Measurements from ENCODE around the gene KIF2C. TPM values are rescaled to one million over a fixed set of nuclear protein-coding genes. Genes with fewer than 3 reads are reported as not detected.

The KIF2C gene
- total RNA-seq, 5 donors from 2014 or later (not counting 1 experiment from before 2014, with no cell fraction given): 0.68 to 1.6 (median 1.1) TPM

GRCh38 chr1:44775078-44775929, 35.7 kb downstream of the KIF2C start, which contains the start of gene RPS8:
Gene RPS8 (plus strand): TSS chr1:44775540. CDS start chr1:44775597, 57 bp downstream.
- H3K27me3 ChIP-seq (replicated peaks in 1 of 2; ENCODE audit: control insufficient read depth in 2 of 2, extremely low read depth in 1 of 2, insufficient read depth in 2 of 2, low read length in 1 of 2): no peaks in the 10 kb centered on the region
- H3K9me3 Mint-ChIP-seq: no peaks in the 10 kb centered on the region
- H3K36me3 Mint-ChIP-seq: peaks cover 22% of the 10 kb centered on the region
- H3K27ac ChIP-seq (ENCODE audit: low read length): peak within 1 kb of the TSS; percentile 81
- peaks cover 14 to 30% of the 10 kb centered on the region in 2 experiments for H3K4me1 ChIP-seq (ENCODE audit: control insufficient read depth in 1 of 2, extremely low read depth in 1 of 2, insufficient read depth in 2 of 2, low read length in 2 of 2)
- ATAC-seq (replicated peaks in 1 of 4) (peak; percentile 80 to 86 (median 84)), DNase-seq (peak; percentile 78 to 95 (median 86))
- peak within 1 kb of the TSS; percentile 92 to 94 (median 93) for H3K4me3 Mint-ChIP-seq
- CTCF ChIA-PET: interaction anchor here (0.6 to 2.5 kb wide), 13 partner anchors 10 to 565 kb away, joined by 3 to 37 read pairs (median 4); partner anchors contain the start of genes HECTD3 (in 1 of the 2), MUTYH (in 1 of the 2), PLK3 (in 1 of the 2) and RNU5D-1 (in 1 of the 2)
- POLR2A ChIA-PET: interaction anchor here (0.6 to 2.0 kb wide), 10 partner anchors 9 to 714 kb away, joined by 3 to 14 read pairs (median 4); partner anchors contain the start of genes BTBD19 (in 1 of the 2), PLK3 (in 1 of the 2), RNU5D-1 (in 1 of the 2) and UROD (in 1 of the 2)
- H3K27ac Mint-ChIP-seq: peak within 1 kb of the TSS; percentile 94 to 95
- peaks cover 6 to 29% of the 10 kb centered on the region in 2 donors for H3K36me3 ChIP-seq (ENCODE audit: control insufficient read depth in 2 of 2, extremely low read depth in 1 of 2, insufficient read depth in 1 of 2, low read length in 1 of 2)
- peak within 1 kb of the TSS; percentile 65 to 88 for H3K4me3 ChIP-seq (ENCODE audit: control insufficient read depth in 1 of 2, extremely low read depth in 1 of 2, low read length in 1 of 2)
- no peaks in the 10 kb centered on the region for H3K9me3 ChIP-seq
- peaks cover 33 to 39% (median 37%) of the 10 kb centered on the region in 3 donors for H3K4me1 Mint-ChIP-seq
- WGBS (ENCODE audit: insufficient coverage): under 1% methylated on average over 64 of the region's 65 CpGs
- no peaks in the 10 kb centered on the region for H3K27me3 Mint-ChIP-seq

DNA sequence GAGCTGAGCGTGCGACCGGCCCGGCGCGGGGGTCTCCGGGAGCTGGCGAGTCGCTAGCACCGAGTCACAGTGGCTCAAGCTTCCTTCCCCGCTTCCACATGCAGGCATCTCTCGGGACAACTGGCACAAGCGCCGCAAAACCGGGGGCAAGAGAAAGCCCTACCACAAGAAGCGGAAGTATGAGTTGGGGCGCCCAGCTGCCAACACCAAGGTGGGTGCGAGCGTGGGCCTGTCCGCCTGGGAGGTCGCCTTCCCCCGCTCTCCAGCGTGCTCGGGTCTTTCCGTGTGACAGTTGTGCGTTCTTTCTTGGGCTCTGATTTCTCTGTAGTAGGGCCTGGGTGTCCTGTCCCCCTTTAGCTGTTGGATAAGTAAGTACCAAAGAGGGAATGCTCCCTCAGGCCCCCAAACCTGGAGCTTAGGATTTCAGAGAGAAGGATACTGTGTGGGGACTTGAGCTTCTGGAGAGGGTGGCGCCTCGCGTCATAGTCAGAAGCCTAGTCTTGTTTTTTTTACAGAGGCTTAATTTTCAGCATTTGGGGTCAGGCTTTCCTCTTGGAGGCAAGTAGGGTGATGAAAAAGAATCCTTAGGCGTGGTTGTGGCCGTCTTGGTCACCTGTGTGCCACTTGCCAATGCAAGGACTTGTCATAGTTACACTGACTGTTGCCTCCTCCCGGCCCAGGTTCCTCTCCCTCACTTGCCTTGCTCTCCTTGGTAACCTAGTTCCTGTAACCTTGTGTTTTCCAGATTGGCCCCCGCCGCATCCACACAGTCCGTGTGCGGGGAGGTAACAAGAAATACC, 36.5 kb downstream of the KIF2C start:
- Mint-ChIP-seq H3K27ac (peak overlapping the region; percentile 93 to 94), H3K4me1 (peaks cover 33 to 39% (median 37%) of the 10 kb centered on the region in 3 donors), H3K27me3 (no peaks in the 10 kb centered on the region), H3K4me3 (peak overlapping the region; percentile 92 to 94 (median 93)), H3K9me3 (no peaks in the 10 kb centered on the region), H3K36me3 (peaks cover 29% of the 10 kb centered on the region)
- Histone ChIP-seq H3K27ac (ENCODE audit: low read length) (peak overlapping the region; percentile 81), H3K4me3 (ENCODE audit: control insufficient read depth in 1 of 2, extremely low read depth in 1 of 2, low read length in 1 of 2) (peak overlapping the region; percentile 65 to 88), H3K9me3 (no peaks in the 10 kb centered on the region), H3K4me1 (ENCODE audit: control insufficient read depth in 1 of 2, extremely low read depth in 1 of 2, insufficient read depth in 2 of 2, low read length in 2 of 2) (peaks cover 14 to 30% of the 10 kb centered on the region in 2 experiments), H3K27me3 (replicated peaks in 1 of 2; ENCODE audit: control insufficient read depth in 2 of 2, extremely low read depth in 1 of 2, insufficient read depth in 2 of 2, low read length in 1 of 2) (no peaks in the 10 kb centered on the region), H3K36me3 (ENCODE audit: control insufficient read depth in 2 of 2, extremely low read depth in 1 of 2, insufficient read depth in 1 of 2, low read length in 1 of 2) (peaks cover 8 to 36% of the 10 kb centered on the region in 2 donors)
- ChIA-PET POLR2A (interaction anchor here (0.6 to 2.0 kb wide), 8 partner anchors 8 to 236 kb away, joined by 3 to 14 read pairs (median 3); partner anchors contain the start of genes BTBD19 (in 1 of the 2), PLK3 (in 1 of the 2), RNU5D-1 (in 1 of the 2) and UROD (in 1 of the 2)), CTCF (interaction anchor here (0.6 to 2.5 kb wide), 11 partner anchors 9 to 564 kb away, joined by 3 to 37 read pairs (median 4); partner anchors contain the start of genes HECTD3 (in 1 of the 2), MUTYH (in 1 of the 2), RNU5D-1 (in 1 of the 2) and TOE1 (in 1 of the 2))
- ATAC-seq (replicated peaks in 1 of 4) (peak; percentile 31 to 43 (median 37)), DNase-seq (peak in 16 of 35 experiments; percentile 31 to 61 (median 42))
- 2% methylated on average over 29 of the region's 36 CpGs for WGBS (ENCODE audit: insufficient coverage)

DNA sequence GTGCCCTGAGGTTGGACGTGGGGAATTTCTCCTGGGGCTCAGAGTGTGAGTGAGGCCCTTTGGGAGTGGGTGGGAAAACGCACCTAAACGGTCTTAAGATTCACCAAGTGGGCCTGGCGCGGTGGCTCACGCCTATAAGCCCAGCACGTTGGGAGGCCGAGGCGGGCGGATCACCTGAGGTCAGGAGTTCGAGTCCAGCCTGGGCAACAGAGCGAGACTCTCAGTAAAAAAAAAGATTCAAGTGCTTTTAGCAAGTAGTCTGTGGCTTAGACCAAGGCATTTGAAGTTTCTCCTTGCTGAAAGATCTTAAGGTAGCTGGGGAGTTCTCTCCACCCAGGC, 37.1 kb downstream of the KIF2C start:
- Histone ChIP-seq H3K27ac (ENCODE audit: low read length) (peak overlapping the region; percentile 81), H3K4me1 (ENCODE audit: control insufficient read depth in 1 of 2, extremely low read depth in 1 of 2, insufficient read depth in 2 of 2, low read length in 2 of 2) (peaks cover 14 to 30% of the 10 kb centered on the region in 2 experiments), H3K36me3 (ENCODE audit: control insufficient read depth in 2 of 2, extremely low read depth in 1 of 2, insufficient read depth in 1 of 2, low read length in 1 of 2) (peaks cover 9 to 42% of the 10 kb centered on the region in 2 donors), H3K27me3 (replicated peaks in 1 of 2; ENCODE audit: control insufficient read depth in 2 of 2, extremely low read depth in 1 of 2, insufficient read depth in 2 of 2, low read length in 1 of 2) (no peaks in the 10 kb centered on the region), H3K9me3 (no peaks in the 10 kb centered on the region), H3K4me3 (ENCODE audit: control insufficient read depth in 1 of 2, extremely low read depth in 1 of 2, low read length in 1 of 2) (peak overlapping the region; percentile 65 to 88)
- ChIA-PET POLR2A (interaction anchor here in 1 of 2 donors (0.6 to 0.7 kb wide), 2 partner anchors 23 to 531 kb away, joined by 3 read pairs; no protein-coding TSS in a partner anchor), CTCF (interaction anchor here (0.8 to 2.5 kb wide), 5 partner anchors 10 to 564 kb away, joined by 3 to 37 read pairs (median 3); partner anchors contain the start of genes MUTYH (in 1 of the 2), RNU5D-1 (in 1 of the 2) and TOE1 (in 1 of the 2))
- Mint-ChIP-seq H3K4me1 (peaks cover 33 to 39% (median 37%) of the 10 kb centered on the region in 3 donors), H3K4me3 (peak overlapping the region; percentile 92 to 94 (median 93)), H3K27ac (peak overlapping the region; percentile 93 to 94), H3K9me3 (no peaks in the 10 kb centered on the region), H3K27me3 (no peaks in the 10 kb centered on the region), H3K36me3 (peaks cover 35% of the 10 kb centered on the region)
- DNase-seq: no peak
- no peak for ATAC-seq (replicated peaks in 1 of 4)
- 8% methylated on average over 7 of the region's 12 CpGs for WGBS (ENCODE audit: insufficient coverage)

DNA sequence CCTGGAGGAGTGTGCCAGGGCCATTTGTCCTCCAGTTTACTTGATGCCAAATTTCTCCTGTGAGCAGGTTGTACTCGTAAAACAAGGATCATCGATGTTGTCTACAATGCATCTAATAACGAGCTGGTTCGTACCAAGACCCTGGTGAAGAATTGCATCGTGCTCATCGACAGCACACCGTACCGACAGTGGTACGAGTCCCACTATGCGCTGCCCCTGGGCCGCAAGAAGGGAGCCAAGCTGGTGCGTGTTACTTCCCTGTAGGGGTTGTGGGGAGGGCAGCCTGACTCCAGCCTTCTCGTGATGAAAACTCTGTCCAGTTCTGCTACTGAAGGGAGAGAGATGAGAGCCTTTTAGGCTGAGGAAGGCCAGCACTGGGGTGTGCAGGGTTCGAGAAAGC, 37.9 kb downstream of the KIF2C start:
- ChIA-PET CTCF (interaction anchor here in 1 of 2 donors (0.5 to 0.6 kb wide), 2 partner anchors 10 to 45 kb away, joined by 3 to 8 read pairs; no protein-coding TSS in a partner anchor), POLR2A (interaction anchor here in 1 of 2 donors (0.6 kb wide), 1 partner anchor 39 kb away, joined by 3 read pairs; no protein-coding TSS in a partner anchor)
- no peak for DNase-seq
- Mint-ChIP-seq H3K4me3 (peak overlapping the region; percentile 92 to 94 (median 93)), H3K36me3 (peaks cover 35% of the 10 kb centered on the region), H3K27ac (peak overlapping the region; percentile 93 to 94), H3K4me1 (peaks cover 33 to 40% (median 37%) of the 10 kb centered on the region in 3 donors), H3K27me3 (no peaks in the 10 kb centered on the region), H3K9me3 (no peaks in the 10 kb centered on the region)
- peak overlapping the region; percentile 24 for H3K27ac ChIP-seq (ENCODE audit: low read length)
- H3K4me3 ChIP-seq (ENCODE audit: control insufficient read depth in 1 of 2, extremely low read depth in 1 of 2, low read length in 1 of 2): no peak overlapping the region
- H3K4me1 ChIP-seq (ENCODE audit: control insufficient read depth in 1 of 2, extremely low read depth in 1 of 2, insufficient read depth in 2 of 2, low read length in 2 of 2): peaks cover 14 to 30% of the 10 kb centered on the region in 2 experiments
- H3K9me3 ChIP-seq: no peaks in the 10 kb centered on the region
- no peak for ATAC-seq (replicated peaks in 1 of 4)
- H3K27me3 ChIP-seq (replicated peaks in 1 of 2; ENCODE audit: control insufficient read depth in 2 of 2, extremely low read depth in 1 of 2, insufficient read depth in 2 of 2, low read length in 1 of 2): no peaks in the 10 kb centered on the region
- peaks cover 9 to 42% of the 10 kb centered on the region in 2 donors for H3K36me3 ChIP-seq (ENCODE audit: control insufficient read depth in 2 of 2, extremely low read depth in 1 of 2, insufficient read depth in 1 of 2, low read length in 1 of 2)
- 63% methylated on average over 9 of the region's 14 CpGs for WGBS (ENCODE audit: insufficient coverage)

GRCh38 chr1:44777969-44778635, 38.5 kb downstream of the KIF2C start:
- WGBS (ENCODE audit: insufficient coverage): 76% methylated on average over 9 of the region's 13 CpGs
- Histone ChIP-seq H3K27me3 (replicated peaks in 1 of 2; ENCODE audit: control insufficient read depth in 2 of 2, extremely low read depth in 1 of 2, insufficient read depth in 2 of 2, low read length in 1 of 2) (no peaks in the 10 kb centered on the region), H3K9me3 (no peaks in the 10 kb centered on the region), H3K27ac (ENCODE audit: low read length) (peak overlapping the region; percentile 24), H3K36me3 (ENCODE audit: control insufficient read depth in 2 of 2, extremely low read depth in 1 of 2, insufficient read depth in 1 of 2, low read length in 1 of 2) (peaks cover 9 to 42% of the 10 kb centered on the region in 2 donors), H3K4me1 (ENCODE audit: control insufficient read depth in 1 of 2, extremely low read depth in 1 of 2, insufficient read depth in 2 of 2, low read length in 2 of 2) (peaks cover 14 to 31% of the 10 kb centered on the region in 2 experiments), H3K4me3 (ENCODE audit: control insufficient read depth in 1 of 2, extremely low read depth in 1 of 2, low read length in 1 of 2) (no peak overlapping the region)
- H3K27ac Mint-ChIP-seq: peak overlapping the region; percentile 93 to 94
- no peak for ATAC-seq (replicated peaks in 1 of 4)
- ChIA-PET POLR2A (interaction anchor here in 1 of 2 donors (0.6 kb wide), 1 partner anchor 39 kb away, joined by 3 read pairs; no protein-coding TSS in a partner anchor), CTCF (interaction anchor here in 1 of 2 donors (0.5 to 0.6 kb wide), 2 partner anchors 9 to 46 kb away, joined by 3 to 8 read pairs; no protein-coding TSS in a partner anchor)
- peak overlapping the region; percentile 92 to 94 (median 93) for H3K4me3 Mint-ChIP-seq
- peaks cover 33 to 40% (median 37%) of the 10 kb centered on the region in 3 donors for H3K4me1 Mint-ChIP-seq
- H3K27me3 Mint-ChIP-seq: no peaks in the 10 kb centered on the region
- H3K36me3 Mint-ChIP-seq: peaks cover 35% of the 10 kb centered on the region
- no peaks in the 10 kb centered on the region for H3K9me3 Mint-ChIP-seq
- no peak for DNase-seq
